Measurements from ENCODE around the gene ZFYVE28.

The ZFYVE28 gene

GRCh38 chr4:2330091-2331042 lies 88.1 kb downstream of the ZFYVE28 start:
- no peaks in the 10 kb centered on the region for H3K36me3 Mint-ChIP-seq (ENCODE audit: low read depth)
- peaks cover 11% of the 10 kb centered on the region for H3K27me3 Mint-ChIP-seq (ENCODE audit: low read depth, poor library complexity)
- no peak overlapping the region for H3K4me3 Mint-ChIP-seq
- H3K4me1 Mint-ChIP-seq: peaks cover 22% of the 10 kb centered on the region
- no peak overlapping the region for H3K27ac Mint-ChIP-seq
- no peak for DNase-seq
- peaks cover 29% of the 10 kb centered on the region for H3K9me3 Mint-ChIP-seq
- TF ChIP-seq, protein P1, sequence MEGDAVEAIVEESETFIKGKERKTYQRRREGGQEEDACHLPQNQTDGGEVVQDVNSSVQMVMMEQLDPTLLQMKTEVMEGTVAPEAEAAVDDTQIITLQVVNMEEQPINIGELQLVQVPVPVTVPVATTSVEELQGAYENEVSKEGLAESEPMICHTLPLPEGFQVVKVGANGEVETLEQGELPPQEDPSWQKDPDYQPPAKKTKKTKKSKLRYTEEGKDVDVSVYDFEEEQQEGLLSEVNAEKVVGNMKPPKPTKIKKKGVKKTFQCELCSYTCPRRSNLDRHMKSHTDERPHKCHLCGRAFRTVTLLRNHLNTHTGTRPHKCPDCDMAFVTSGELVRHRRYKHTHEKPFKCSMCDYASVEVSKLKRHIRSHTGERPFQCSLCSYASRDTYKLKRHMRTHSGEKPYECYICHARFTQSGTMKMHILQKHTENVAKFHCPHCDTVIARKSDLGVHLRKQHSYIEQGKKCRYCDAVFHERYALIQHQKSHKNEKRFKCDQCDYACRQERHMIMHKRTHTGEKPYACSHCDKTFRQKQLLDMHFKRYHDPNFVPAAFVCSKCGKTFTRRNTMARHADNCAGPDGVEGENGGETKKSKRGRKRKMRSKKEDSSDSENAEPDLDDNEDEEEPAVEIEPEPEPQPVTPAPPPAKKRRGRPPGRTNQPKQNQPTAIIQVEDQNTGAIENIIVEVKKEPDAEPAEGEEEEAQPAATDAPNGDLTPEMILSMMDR (IDR thresholded peaks at IDR 0.05): no peak

DNA sequence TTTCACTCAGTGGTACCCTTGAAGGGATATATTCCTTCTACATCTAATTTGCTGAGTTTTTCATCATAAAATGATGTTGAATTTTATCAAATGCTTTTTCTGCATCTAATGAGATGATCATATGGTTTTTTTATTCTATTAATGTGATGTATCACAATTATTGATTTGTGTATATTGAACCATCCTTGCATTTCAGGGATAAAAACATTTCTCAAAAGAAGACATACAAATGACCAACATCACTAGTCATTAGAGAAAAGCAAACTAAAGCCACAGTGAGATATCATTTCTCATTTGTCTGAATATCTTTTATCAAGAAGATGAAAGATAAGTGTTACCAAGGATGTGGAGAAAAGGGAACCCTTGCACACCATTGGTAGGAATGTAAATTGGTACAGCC lies 90.9 kb downstream of the ZFYVE28 start:
- peaks cover 33% of the 10 kb centered on the region for H3K9me3 Mint-ChIP-seq
- peaks cover 9% of the 10 kb centered on the region for H3K4me1 Mint-ChIP-seq
- H3K27ac Mint-ChIP-seq: no peak overlapping the region
- H3K27me3 Mint-ChIP-seq (ENCODE audit: low read depth, poor library complexity): peaks cover 11% of the 10 kb centered on the region
- no peak for DNase-seq
- TF ChIP-seq, protein P1 (IDR thresholded peaks at IDR 0.05): no peak
- H3K4me3 Mint-ChIP-seq: no peak overlapping the region
- H3K36me3 Mint-ChIP-seq (ENCODE audit: low read depth): no peaks in the 10 kb centered on the region

GRCh38 chr4:2324891-2325290 lies 93.6 kb downstream of the ZFYVE28 start:
- Mint-ChIP-seq H3K4me3 (no peak overlapping the region), H3K27me3 (ENCODE audit: low read depth, poor library complexity) (peaks cover 6% of the 10 kb centered on the region), H3K4me1 (peaks cover 7% of the 10 kb centered on the region), H3K36me3 (ENCODE audit: low read depth) (no peaks in the 10 kb centered on the region), H3K9me3 (peaks cover 33% of the 10 kb centered on the region), H3K27ac (no peak overlapping the region)
- DNase-seq: no peak
- TF ChIP-seq, protein P1 (IDR thresholded peaks at IDR 0.05): no peak

- peaks cover 3% of the 10 kb centered on the region for H3K27me3 Mint-ChIP-seq (ENCODE audit: low read depth, poor library complexity)
- H3K27ac Mint-ChIP-seq: peak overlapping the region; percentile 80
- H3K4me1 Mint-ChIP-seq: peaks cover 6% of the 10 kb centered on the region
- peaks cover 21% of the 10 kb centered on the region for H3K9me3 Mint-ChIP-seq
- TF ChIP-seq, protein P1 (IDR thresholded peaks at IDR 0.05): no peak
- no peak overlapping the region for H3K4me3 Mint-ChIP-seq
- H3K36me3 Mint-ChIP-seq (ENCODE audit: low read depth): no peaks in the 10 kb centered on the region
- DNase-seq: no peak
These were observed 95.6 kb downstream of the ZFYVE28 start for GRCh38 chr4:2322841-2323240.

GRCh38 chr4:2322227-2322626 lies 96.2 kb downstream of the ZFYVE28 start:
- Mint-ChIP-seq H3K27me3 (ENCODE audit: low read depth, poor library complexity) (peaks cover 3% of the 10 kb centered on the region), H3K9me3 (peaks cover 15% of the 10 kb centered on the region), H3K27ac (no peak overlapping the region), H3K4me3 (no peak overlapping the region), H3K36me3 (ENCODE audit: low read depth) (no peaks in the 10 kb centered on the region), H3K4me1 (peaks cover 6% of the 10 kb centered on the region)
- no peak for DNase-seq
- TF ChIP-seq, protein P1 (IDR thresholded peaks at IDR 0.05): no peak
